GM12878 (cell line): ENCODE measurements around the gene ARHGAP26.

Experiments used
- BRCA1 ChIP-seq: IDR thresholded peaks from 2 replicates; pipeline ENCODE4 v1.6.1; 2011; ENCODE audit warnings: low read depth, low read length, improper control_type of control experiment
- SIX5 ChIP-seq: IDR thresholded peaks from 2 replicates; pipeline ENCODE4 v1.6.1; 2011; ENCODE audit warnings: mild to moderate bottlenecking, low read depth, low read length, moderate library complexity; ENCODE audit not compliant: severe bottlenecking
- TF ChIP-seq, protein P1 (sequence below): fragments of 450-650 bp; IDR thresholded peaks from 2 replicates; pipeline ENCODE4 v1.6.1; 2018; ENCODE audit warnings: mild to moderate bottlenecking, low read depth, moderate library complexity; ENCODE audit not compliant: partially characterized antibody

DNA sequence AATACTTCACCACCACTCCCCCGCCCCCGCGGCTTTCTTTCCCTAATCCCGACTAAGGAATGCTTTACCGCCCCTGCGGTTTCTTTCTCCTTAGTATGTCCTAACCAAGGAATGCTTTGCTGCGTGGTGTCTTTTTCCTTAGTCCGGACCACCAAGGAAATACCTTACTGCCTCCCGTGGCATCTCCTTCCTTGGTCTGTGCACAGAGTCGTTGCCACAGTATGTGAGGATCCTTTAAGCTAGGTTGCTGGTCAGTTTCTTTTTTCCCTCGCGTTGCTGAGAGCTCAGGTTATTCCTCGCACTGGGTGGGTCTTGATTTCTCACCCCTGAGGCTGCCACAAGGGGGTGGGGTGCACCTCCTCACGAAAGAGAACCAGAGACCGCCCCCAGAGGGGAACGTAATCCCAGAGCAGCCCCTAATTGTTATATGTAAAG, 323.9 kb downstream of the ARHGAP26 start:
- TF ChIP-seq, protein P1, sequence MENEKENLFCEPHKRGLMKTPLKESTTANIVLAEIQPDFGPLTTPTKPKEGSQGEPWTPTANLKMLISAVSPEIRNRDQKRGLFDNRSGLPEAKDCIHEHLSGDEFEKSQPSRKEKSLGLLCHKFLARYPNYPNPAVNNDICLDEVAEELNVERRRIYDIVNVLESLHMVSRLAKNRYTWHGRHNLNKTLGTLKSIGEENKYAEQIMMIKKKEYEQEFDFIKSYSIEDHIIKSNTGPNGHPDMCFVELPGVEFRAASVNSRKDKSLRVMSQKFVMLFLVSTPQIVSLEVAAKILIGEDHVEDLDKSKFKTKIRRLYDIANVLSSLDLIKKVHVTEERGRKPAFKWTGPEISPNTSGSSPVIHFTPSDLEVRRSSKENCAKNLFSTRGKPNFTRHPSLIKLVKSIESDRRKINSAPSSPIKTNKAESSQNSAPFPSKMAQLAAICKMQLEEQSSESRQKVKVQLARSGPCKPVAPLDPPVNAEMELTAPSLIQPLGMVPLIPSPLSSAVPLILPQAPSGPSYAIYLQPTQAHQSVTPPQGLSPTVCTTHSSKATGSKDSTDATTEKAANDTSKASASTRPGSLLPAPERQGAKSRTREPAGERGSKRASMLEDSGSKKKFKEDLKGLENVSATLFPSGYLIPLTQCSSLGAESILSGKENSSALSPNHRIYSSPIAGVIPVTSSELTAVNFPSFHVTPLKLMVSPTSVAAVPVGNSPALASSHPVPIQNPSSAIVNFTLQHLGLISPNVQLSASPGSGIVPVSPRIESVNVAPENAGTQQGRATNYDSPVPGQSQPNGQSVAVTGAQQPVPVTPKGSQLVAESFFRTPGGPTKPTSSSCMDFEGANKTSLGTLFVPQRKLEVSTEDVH, result no peak
- TF ChIP-seq SIX5, result no peak
- no peak for TF ChIP-seq BRCA1
